PC-3 (cell line): Measurements from ENCODE around the gene ADGRD1. TPM values are rescaled to one million over a fixed set of nuclear protein-coding genes. Genes with fewer than 3 reads are reported as not detected.

Source experiments
- ATAC-seq: fragments of 200-7000 bp; cut with Tn5 transposase; 2 replicates; pipeline ENCODE4 v1.9.1; 2020; ENCODE audit warnings: mild to moderate bottlenecking, moderate library complexity
- BruUV-seq: library from RNA; stranded (reverse); fragments of 400-500 nt; replicated peaks from 2 replicates; lab custom pipeline; 2021; lab: Mats Ljungman, UMichigan
- CTCF ChIA-PET: fragments of 300-600 bp; sonication (Branson Sonifier 250); formaldehyde crosslinking; loops from one replicate; lab custom pipeline; 2022; ENCODE audit warnings: antibody characterized with exemption; lab: Charles Lee
- POLR2A ChIA-PET: fragments of 300-600 bp; sonication (Branson Sonifier 250); formaldehyde crosslinking; loops from one replicate; lab custom pipeline; 2022; ENCODE audit warnings: antibody characterized with exemption; ENCODE audit not compliant: unreplicated experiment; lab: Charles Lee
- DNase-seq: peaks from one replicate; pipeline ENCODE4 v3.0.0-alpha.2; 2015
- H2AFZ ChIP-seq: fragments of 300-600 bp; sonication (generic); 2 replicates; pipeline ENCODE4 v1.6.0; 2016; ENCODE audit warnings: antibody characterized with exemption, low read length
- H3F3A ChIP-seq: fragments of 300-600 bp; sonication (generic); one replicate; pipeline ENCODE4 v1.6.0; 2017; ENCODE audit warnings: antibody characterized with exemption, low read length, control low read depth, mild to moderate bottlenecking; ENCODE audit not compliant: unreplicated experiment
- H3K27ac ChIP-seq: fragments of 300-600 bp; sonication (generic); 2 replicates; pipeline ENCODE4 v1.5.1; 2016; ENCODE audit warnings: mild to moderate bottlenecking, low read length
- H3K27me3 ChIP-seq: fragments of 300-600 bp; sonication (generic); 2 replicates; pipeline ENCODE4 v1.6.1; 2016; ENCODE audit warnings: low read length, mixed read lengths
- H3K36me3 ChIP-seq: fragments of 300-600 bp; sonication (generic); 2 replicates; pipeline ENCODE4 v1.6.1; 2016; ENCODE audit warnings: low read depth, mixed run types, low read length, mixed read lengths
- H3K4me1 ChIP-seq: fragments of 300-600 bp; sonication (generic); 2 replicates; pipeline ENCODE4 v1.5.1; 2016; ENCODE audit warnings: low read length; ENCODE audit not compliant: insufficient read depth
- H3K4me2 ChIP-seq: fragments of 300-600 bp; sonication (generic); 2 replicates; pipeline ENCODE4 v1.6.0; 2016; ENCODE audit warnings: low read length
- H3K4me3 ChIP-seq: fragments of 300-600 bp; sonication (generic); 2 replicates; pipeline ENCODE4 v1.5.1; 2016; ENCODE audit warnings: mild to moderate bottlenecking, low read length, mixed read lengths
- H3K79me2 ChIP-seq: fragments of 300-600 bp; sonication (generic); 2 replicates; pipeline ENCODE4 v1.6.1; 2017; ENCODE audit warnings: low read length, mixed read lengths
- H3K9ac ChIP-seq: fragments of 300-600 bp; sonication (generic); 2 replicates; pipeline ENCODE4 v1.6.0; 2016; ENCODE audit warnings: mild to moderate bottlenecking, low read length
- H3K9me2 ChIP-seq: fragments of 300-600 bp; sonication (generic); replicated peaks from 2 replicates; pipeline ENCODE4 v1.6.1; 2016; ENCODE audit warnings: mixed run types, low read length, mixed read lengths
- H3K9me3 ChIP-seq: fragments of 300-600 bp; sonication (generic); 2 replicates; pipeline ENCODE4 v1.6.1; 2016; ENCODE audit warnings: low read length, mixed read lengths
- H4K20me1 ChIP-seq: fragments of 300-600 bp; sonication (generic); 2 replicates; pipeline ENCODE4 v1.6.1; 2016; ENCODE audit warnings: low read length, mixed read lengths
- CTCF ChIP-seq: fragments of 300-600 bp; sonication (generic); conservative IDR thresholded peaks from 2 replicates; pipeline ENCODE4 v1.5.1; 2017; ENCODE audit warnings: antibody characterized with exemption, low read depth, mild to moderate bottlenecking, low read length
- EZH2 ChIP-seq: fragments of 300-600 bp; sonication (generic); IDR thresholded peaks from one replicate; pipeline ENCODE4 v1.6.1; 2017; ENCODE audit warnings: antibody characterized with exemption, mild to moderate bottlenecking, low read length; ENCODE audit not compliant: unreplicated experiment
- EZH2phosphoT487 ChIP-seq: fragments of 300-600 bp; sonication (generic); IDR thresholded peaks from 2 replicates; pipeline ENCODE4 v1.6.1; 2018; ENCODE audit warnings: mild to moderate bottlenecking, antibody characterized with exemption, low read length, borderline replicate concordance
- intact Hi-C: fragments of 100-400 bp; cut with micrococcal nuclease; formaldehyde crosslinking; loops from 2 replicates; pipeline ENCODE4 v1.9.0; 2023
- total RNA-seq: library from RNA; depleted of rRNA; stranded (reverse); fragments of >200 nt; gene quantifications from 2 replicates; pipeline ENCODE4 v1.2.3, GENCODE V29; 2014

The ADGRD1 gene
- total RNA-seq, 1 experiment from 2014 or later: 0.18 TPM

GRCh38 chr12:131011165-131012079 is 57.7 kb downstream of the ADGRD1 start:
- Histone ChIP-seq H3K9me2 (no peaks in the 10 kb centered on the region), H2AFZ (no peak overlapping the region), H3K4me1 (no peaks in the 10 kb centered on the region), H3K27me3 (peaks cover 93% of the 10 kb centered on the region), H3F3A (no peaks in the 10 kb centered on the region), H3K4me2 (no peak overlapping the region), H3K79me2 (no peaks in the 10 kb centered on the region), H3K9me3 (no peaks in the 10 kb centered on the region), H3K4me3 (no peak overlapping the region), H3K27ac (no peak overlapping the region), H4K20me1 (no peaks in the 10 kb centered on the region), H3K9ac (no peak overlapping the region), H3K36me3 (no peaks in the 10 kb centered on the region)
- POLR2A ChIA-PET: no interaction called here
- intact Hi-C loops: no loop called here
- BruUV-seq: no TSS peak
- TF ChIP-seq EZH2 (no peak), EZH2phosphoT487 (no peak), CTCF (no peak)
- no peak for DNase-seq
- CTCF ChIA-PET: no interaction called here
- ATAC-seq: no peak

- Histone ChIP-seq H3K9me3 (no peaks in the 10 kb centered on the region), H3K36me3 (no peaks in the 10 kb centered on the region), H3K27me3 (peaks cover 85% of the 10 kb centered on the region), H4K20me1 (no peaks in the 10 kb centered on the region), H3K4me2 (no peak overlapping the region), H3K9ac (no peak overlapping the region), H3K9me2 (no peaks in the 10 kb centered on the region), H2AFZ (no peak overlapping the region), H3K4me1 (no peaks in the 10 kb centered on the region), H3F3A (no peaks in the 10 kb centered on the region), H3K27ac (no peak overlapping the region), H3K79me2 (no peaks in the 10 kb centered on the region), H3K4me3 (no peak overlapping the region)
- no TSS peak for BruUV-seq
- no peak for DNase-seq
- no peak for ATAC-seq
- ChIA-PET POLR2A (no interaction called here), CTCF (no interaction called here)
- TF ChIP-seq CTCF (no peak), EZH2 (no peak), EZH2phosphoT487 (no peak)
- intact Hi-C loops: no loop called here
Measured at GRCh38 chr12:131012279-131013069, 58.8 kb downstream of the ADGRD1 start.
